ENCODE measurements around the gene ZNF385D. TPM values are rescaled to one million over a fixed set of nuclear protein-coding genes. Genes with fewer than 3 reads are reported as not detected.

ZNF385D gene
- total and polyA plus RNA-seq, 3 experiments from 2014 or later: not detected

DNA sequence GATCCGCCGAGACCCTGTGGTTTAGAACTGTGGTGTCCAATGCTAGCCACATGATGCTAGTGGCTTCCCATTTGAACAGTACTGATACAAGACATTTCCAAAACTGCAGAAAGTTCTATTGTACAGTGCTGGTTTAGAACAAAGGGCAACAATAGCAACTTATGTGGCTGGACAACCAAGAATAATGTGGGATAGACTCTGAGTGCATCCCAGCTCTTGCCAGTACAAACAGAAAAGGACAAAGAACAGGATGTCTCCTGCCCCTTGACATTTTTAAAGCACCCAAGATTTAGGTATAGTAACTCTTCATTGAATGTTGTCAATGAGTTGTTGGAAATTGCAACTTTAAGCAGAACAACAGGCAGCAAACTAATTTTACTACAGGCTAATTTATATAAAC, 107.3 kb downstream of the ZNF385D start:
- Histone ChIP-seq H3K9me3 (ENCODE audit: low read length) (no peaks in the 10 kb centered on the region), H3K27me3 (ENCODE audit: insufficient read depth, low read length, poor library complexity, severe bottlenecking) (no peaks in the 10 kb centered on the region), H3K4me1 (ENCODE audit: insufficient read depth, low read length) (no peaks in the 10 kb centered on the region), H3K27ac (ENCODE audit: low read depth, low read length) (no peak overlapping the region), H3K36me3 (ENCODE audit: insufficient read depth, low read length) (no peaks in the 10 kb centered on the region), H3K4me3 (ENCODE audit: low read length) (no peak overlapping the region)
- Mint-ChIP-seq H3K27me3 (no peaks in the 10 kb centered on the region), H3K4me1 (no peaks in the 10 kb centered on the region), H3K4me3 (no peak overlapping the region), H3K9me3 (peaks cover 7 to 12% (median 10%) of the 10 kb centered on the region in 5 donors), H3K27ac (no peak overlapping the region), H3K36me3 (no peaks in the 10 kb centered on the region)
- DNase-seq: no peak
- CTCF ChIA-PET: no interaction called here
- POLR2A ChIA-PET: no interaction called here

DNA sequence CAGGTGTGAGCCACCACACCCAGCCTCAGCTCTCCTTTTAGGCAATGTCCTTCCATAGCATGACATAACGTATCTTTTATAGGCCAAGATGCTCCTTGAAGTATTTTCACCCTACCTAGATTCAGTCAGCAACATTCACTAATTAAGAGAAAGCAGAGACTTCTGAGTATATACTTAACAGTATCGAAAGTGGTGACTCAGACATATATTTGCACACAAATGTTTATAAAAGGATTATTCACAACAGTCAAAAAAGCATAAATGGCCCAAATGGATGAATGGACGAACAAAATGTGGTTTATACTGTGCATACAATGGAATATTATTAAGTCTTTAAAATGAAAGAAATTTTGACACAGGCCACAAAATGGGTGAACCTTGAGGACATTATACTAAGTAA, 108.6 kb downstream of the ZNF385D start:
- peaks cover 7 to 17% (median 13%) of the 10 kb centered on the region in 5 donors for H3K9me3 Mint-ChIP-seq
- Histone ChIP-seq H3K4me1 (ENCODE audit: insufficient read depth, low read length) (no peaks in the 10 kb centered on the region), H3K4me3 (ENCODE audit: low read length) (no peak overlapping the region), H3K27me3 (ENCODE audit: insufficient read depth, low read length, poor library complexity, severe bottlenecking) (no peaks in the 10 kb centered on the region), H3K36me3 (ENCODE audit: insufficient read depth, low read length) (no peaks in the 10 kb centered on the region), H3K9me3 (ENCODE audit: low read length) (no peaks in the 10 kb centered on the region), H3K27ac (ENCODE audit: low read depth, low read length) (no peak overlapping the region)
- ChIA-PET CTCF (no interaction called here), POLR2A (no interaction called here)
- no peaks in the 10 kb centered on the region for H3K27me3 Mint-ChIP-seq
- no peak overlapping the region for H3K27ac Mint-ChIP-seq
- DNase-seq: no peak
- H3K4me3 Mint-ChIP-seq: no peak overlapping the region
- H3K4me1 Mint-ChIP-seq: no peaks in the 10 kb centered on the region
- no peaks in the 10 kb centered on the region for H3K36me3 Mint-ChIP-seq

DNA sequence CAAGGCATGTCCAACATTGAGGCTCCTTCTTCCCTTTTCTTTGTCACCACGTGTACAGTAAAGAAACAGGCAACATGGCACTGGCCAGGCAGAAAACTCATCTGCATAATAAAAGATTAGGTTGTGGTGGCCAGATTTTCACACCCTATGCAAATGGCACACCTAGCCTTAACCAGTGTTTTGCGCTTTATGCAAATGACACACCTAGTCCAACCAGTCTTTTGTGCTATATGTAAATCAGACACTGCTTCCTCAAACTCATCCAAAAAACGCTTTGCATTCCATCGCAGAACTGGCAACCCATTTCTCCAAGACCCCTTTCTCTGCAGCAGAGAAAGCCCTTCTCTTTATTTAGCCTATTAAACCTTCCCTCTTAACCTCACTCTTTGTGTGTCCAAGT, 109.1 kb downstream of the ZNF385D start:
- no peaks in the 10 kb centered on the region for H3K36me3 Mint-ChIP-seq
- H3K9me3 ChIP-seq (ENCODE audit: low read length): no peaks in the 10 kb centered on the region
- no peak for DNase-seq

DNA sequence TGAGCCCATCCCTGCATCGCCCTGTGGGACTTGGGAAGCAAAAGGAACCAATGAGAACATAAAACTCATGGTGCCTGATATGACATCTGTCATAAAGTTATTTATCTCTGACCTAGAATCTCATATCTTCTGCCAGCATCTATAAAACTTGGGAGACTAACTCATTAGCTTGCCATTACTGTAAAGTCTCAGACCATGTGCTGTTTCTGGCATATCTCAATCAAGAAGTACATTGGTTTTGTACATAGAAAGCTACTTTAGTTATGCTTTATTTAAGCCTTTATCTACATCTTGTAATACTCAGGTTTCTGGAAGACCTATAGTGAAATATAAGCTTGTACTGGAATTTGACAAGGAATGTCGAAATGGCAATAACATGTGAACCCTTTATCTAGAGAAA, 112.5 kb downstream of the ZNF385D start:
- no peak for DNase-seq
- no peak overlapping the region for H3K4me3 ChIP-seq (ENCODE audit: low read length)
- no peak overlapping the region for H3K27ac ChIP-seq (ENCODE audit: low read depth, low read length)
- no peaks in the 10 kb centered on the region for H3K27me3 Mint-ChIP-seq
- no peak overlapping the region for H3K4me3 Mint-ChIP-seq
- no peak overlapping the region for H3K27ac Mint-ChIP-seq
- CTCF ChIA-PET: no interaction called here
- H3K9me3 ChIP-seq (ENCODE audit: low read length): no peaks in the 10 kb centered on the region
- POLR2A ChIA-PET: no interaction called here
- no peaks in the 10 kb centered on the region for H3K36me3 ChIP-seq (ENCODE audit: insufficient read depth, low read length)
- no peaks in the 10 kb centered on the region for H3K4me1 ChIP-seq (ENCODE audit: insufficient read depth, low read length)
- H3K36me3 Mint-ChIP-seq: no peaks in the 10 kb centered on the region
- H3K27me3 ChIP-seq (ENCODE audit: insufficient read depth, low read length, poor library complexity, severe bottlenecking): no peaks in the 10 kb centered on the region
- H3K9me3 Mint-ChIP-seq: peaks cover 7 to 31% (median 13%) of the 10 kb centered on the region in 5 donors
- H3K4me1 Mint-ChIP-seq: no peaks in the 10 kb centered on the region

More for the DNA sequence above, 109.1 kb downstream of the ZNF385D start:
- Mint-ChIP-seq H3K27me3 (no peaks in the 10 kb centered on the region), H3K4me3 (no peak overlapping the region), H3K27ac (no peak overlapping the region), H3K4me1 (no peaks in the 10 kb centered on the region), H3K9me3 (peaks cover 9 to 17% (median 13%) of the 10 kb centered on the region in 5 donors)
- Histone ChIP-seq H3K27ac (ENCODE audit: low read depth, low read length) (no peak overlapping the region), H3K4me1 (ENCODE audit: insufficient read depth, low read length) (no peaks in the 10 kb centered on the region), H3K36me3 (ENCODE audit: insufficient read depth, low read length) (no peaks in the 10 kb centered on the region), H3K27me3 (ENCODE audit: insufficient read depth, low read length, poor library complexity, severe bottlenecking) (no peaks in the 10 kb centered on the region), H3K4me3 (ENCODE audit: low read length) (no peak overlapping the region)
- ChIA-PET CTCF (no interaction called here), POLR2A (no interaction called here)

DNA sequence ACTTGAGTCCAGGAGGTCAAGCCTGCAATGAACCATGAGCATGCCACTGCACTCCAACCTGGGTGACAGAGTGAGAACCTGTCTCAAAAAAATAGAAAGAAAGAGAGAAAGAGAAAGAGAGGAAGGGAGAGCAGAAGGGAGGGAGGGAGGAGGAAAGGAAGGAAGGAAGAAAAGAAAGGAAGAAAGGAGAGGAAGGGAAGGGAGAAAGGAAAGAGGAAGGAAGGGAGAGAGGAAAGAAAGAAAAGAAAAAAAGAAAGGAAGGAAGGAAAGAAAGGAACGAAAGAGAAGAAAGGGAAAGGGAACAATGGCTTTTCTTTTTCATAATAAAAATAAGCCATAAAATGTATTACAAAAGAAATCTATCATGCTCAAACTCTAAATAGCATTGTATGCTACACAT, 116.9 kb downstream of the ZNF385D start:
- no peak for DNase-seq
- no peaks in the 10 kb centered on the region for H3K36me3 Mint-ChIP-seq
- no peaks in the 10 kb centered on the region for H3K27me3 ChIP-seq (ENCODE audit: insufficient read depth, low read length, poor library complexity, severe bottlenecking)
- H3K4me3 ChIP-seq (ENCODE audit: low read length): no peak overlapping the region
- H3K27me3 Mint-ChIP-seq: peaks cover 0 to 1% of the 10 kb centered on the region in 2 donors
- H3K27ac ChIP-seq (ENCODE audit: low read depth, low read length): no peak overlapping the region
- no peak overlapping the region for H3K27ac Mint-ChIP-seq
- no peaks in the 10 kb centered on the region for H3K4me1 ChIP-seq (ENCODE audit: insufficient read depth, low read length)
- no peaks in the 10 kb centered on the region for H3K9me3 ChIP-seq (ENCODE audit: low read length)
- ChIA-PET CTCF (no interaction called here), POLR2A (no interaction called here)
- H3K36me3 ChIP-seq (ENCODE audit: insufficient read depth, low read length): no peaks in the 10 kb centered on the region
- H3K4me3 Mint-ChIP-seq: no peak overlapping the region
- H3K4me1 Mint-ChIP-seq: no peaks in the 10 kb centered on the region
- H3K9me3 Mint-ChIP-seq: peaks cover 5 to 42% (median 11%) of the 10 kb centered on the region in 5 donors

DNA sequence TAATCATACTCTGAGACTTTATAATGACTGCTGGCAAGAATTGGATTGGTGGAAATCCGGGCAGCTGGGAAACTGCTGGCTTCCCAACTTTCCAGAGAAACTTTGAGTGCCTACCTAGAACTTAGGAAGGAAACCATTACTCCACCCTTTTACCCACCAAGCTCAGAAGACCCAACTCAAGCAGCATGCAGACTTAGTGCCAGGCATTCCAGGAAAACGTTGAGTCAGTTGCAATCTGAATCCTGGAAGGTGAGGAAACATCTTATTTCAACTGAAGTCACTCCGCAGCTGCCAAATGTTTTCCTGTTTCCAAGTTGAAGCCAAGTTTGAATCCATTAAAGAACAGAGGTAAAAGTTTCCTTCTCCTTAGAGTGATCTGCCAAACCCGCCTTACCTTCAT, 126.5 kb downstream of the ZNF385D start:
- Mint-ChIP-seq H3K36me3 (no peaks in the 10 kb centered on the region), H3K4me3 (no peak overlapping the region), H3K9me3 (peaks cover 0 to 18% (median 11%) of the 10 kb centered on the region in 5 donors), H3K27ac (no peak overlapping the region), H3K27me3 (no peaks in the 10 kb centered on the region), H3K4me1 (no peaks in the 10 kb centered on the region)
- H3K9me3 ChIP-seq (ENCODE audit: low read length): no peaks in the 10 kb centered on the region
- no peak overlapping the region for H3K27ac ChIP-seq (ENCODE audit: low read depth, low read length)
- ChIA-PET CTCF (no interaction called here), POLR2A (no interaction called here)
- H3K4me3 ChIP-seq (ENCODE audit: low read length): no peak overlapping the region
- no peaks in the 10 kb centered on the region for H3K27me3 ChIP-seq (ENCODE audit: insufficient read depth, low read length, poor library complexity, severe bottlenecking)
- no peaks in the 10 kb centered on the region for H3K36me3 ChIP-seq (ENCODE audit: insufficient read depth, low read length)
- no peak for DNase-seq
- H3K4me1 ChIP-seq (ENCODE audit: insufficient read depth, low read length): no peaks in the 10 kb centered on the region

DNA sequence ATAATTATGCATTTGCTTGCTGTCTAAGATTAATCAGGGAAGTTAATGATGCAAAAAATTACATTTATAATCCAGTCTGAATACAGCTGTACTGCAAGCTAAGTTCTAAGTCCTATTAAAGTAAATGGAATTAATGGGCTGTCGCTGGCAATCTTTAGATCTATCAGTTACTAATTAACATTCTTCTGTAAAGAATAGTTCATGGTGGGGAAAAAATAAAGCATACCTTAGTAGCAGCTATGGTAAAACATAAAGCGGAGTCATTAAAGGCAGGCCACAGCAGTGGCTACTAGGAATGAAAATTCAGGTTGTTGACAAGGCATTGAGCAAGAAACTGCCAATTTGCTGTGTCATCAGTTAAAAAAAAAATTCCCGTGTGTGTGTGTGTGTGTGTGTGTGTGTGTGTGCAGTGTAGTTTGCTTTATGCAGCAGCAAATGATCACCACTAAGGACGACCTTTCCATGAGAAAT, 129.8 kb downstream of the ZNF385D start:
- Histone ChIP-seq H3K27ac (ENCODE audit: low read depth, low read length) (no peak overlapping the region), H3K4me3 (ENCODE audit: low read length) (no peak overlapping the region), H3K9me3 (ENCODE audit: low read length) (no peaks in the 10 kb centered on the region), H3K4me1 (ENCODE audit: insufficient read depth, low read length) (no peaks in the 10 kb centered on the region), H3K36me3 (ENCODE audit: insufficient read depth, low read length) (no peaks in the 10 kb centered on the region), H3K27me3 (ENCODE audit: insufficient read depth, low read length, poor library complexity, severe bottlenecking) (no peaks in the 10 kb centered on the region)
- H3K4me3 Mint-ChIP-seq: no peak overlapping the region
- CTCF ChIA-PET: no interaction called here
- no peaks in the 10 kb centered on the region for H3K27me3 Mint-ChIP-seq
- no peaks in the 10 kb centered on the region for H3K36me3 Mint-ChIP-seq
- peaks cover 2 to 12% (median 7%) of the 10 kb centered on the region in 5 donors for H3K9me3 Mint-ChIP-seq
- no peaks in the 10 kb centered on the region for H3K4me1 Mint-ChIP-seq
- no peak overlapping the region for H3K27ac Mint-ChIP-seq
- POLR2A ChIA-PET: no interaction called here
- no peak for DNase-seq

DNA sequence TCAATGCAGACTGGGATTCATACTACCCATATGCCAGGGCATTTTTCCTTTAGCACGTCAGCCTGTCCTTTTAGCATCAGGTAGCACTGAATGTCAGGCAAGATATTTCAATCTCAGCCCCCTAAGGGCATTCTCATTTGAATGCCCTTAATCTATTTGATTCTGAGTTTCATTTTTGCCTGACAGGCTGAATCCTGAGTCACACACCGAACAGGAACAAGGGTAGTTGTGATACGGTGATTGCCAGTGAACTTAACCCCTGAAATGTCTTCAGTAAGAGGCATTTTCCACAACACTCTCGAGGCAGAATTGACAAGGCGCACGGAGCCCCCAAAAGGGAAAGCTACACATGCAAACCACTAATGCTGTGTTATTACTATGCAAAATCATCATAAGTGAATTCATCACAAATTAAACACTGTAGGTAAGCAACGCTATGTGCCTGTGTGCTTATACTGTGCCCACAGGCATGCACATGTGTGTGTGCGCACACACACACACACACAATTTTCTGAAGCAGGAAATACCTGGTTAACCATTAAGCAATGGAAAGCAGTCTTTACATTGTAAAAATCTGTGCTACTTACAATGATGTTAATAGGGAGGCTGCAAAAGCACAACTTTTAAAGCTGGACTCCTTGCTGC, 130.4 kb downstream of the ZNF385D start:
- no peaks in the 10 kb centered on the region for H3K36me3 ChIP-seq (ENCODE audit: insufficient read depth, low read length)
- no peaks in the 10 kb centered on the region for H3K27me3 ChIP-seq (ENCODE audit: insufficient read depth, low read length, poor library complexity, severe bottlenecking)
- Mint-ChIP-seq H3K4me1 (no peaks in the 10 kb centered on the region), H3K27me3 (no peaks in the 10 kb centered on the region), H3K4me3 (no peak overlapping the region), H3K36me3 (no peaks in the 10 kb centered on the region), H3K27ac (no peak overlapping the region), H3K9me3 (peaks cover 2 to 7% (median 7%) of the 10 kb centered on the region in 5 donors)
- H3K4me3 ChIP-seq (ENCODE audit: low read length): no peak overlapping the region
- ChIA-PET CTCF (no interaction called here), POLR2A (no interaction called here)
- H3K4me1 ChIP-seq (ENCODE audit: insufficient read depth, low read length): no peaks in the 10 kb centered on the region
- no peak for DNase-seq
- H3K9me3 ChIP-seq (ENCODE audit: low read length): no peaks in the 10 kb centered on the region
- H3K27ac ChIP-seq (ENCODE audit: low read depth, low read length): no peak overlapping the region
